NB4 (cell line): ENCODE results near the gene LRRC61.

ENCODE experiments used
- CTCF ChIP-seq: IDR thresholded peaks from one replicate; pipeline ENCODE4 v1.5.1; 2012; ENCODE audit warnings: low read depth, low read length
- MAX ChIP-seq: IDR thresholded peaks from 2 replicates; pipeline ENCODE4 v1.6.1; 2011; ENCODE audit warnings: low read depth, low read length
- POLR2A ChIP-seq: IDR thresholded peaks from 2 replicates; pipeline ENCODE4 v1.6.1; 2011; ENCODE audit warnings: mild to moderate bottlenecking; ENCODE audit not compliant: insufficient read length; ENCODE audit errors: extremely low read depth

GRCh38 chr7:150361402-150361801, 38.2 kb downstream of the LRRC61 start:
- no peak for TF ChIP-seq CTCF
- TF ChIP-seq POLR2A: no peak
- TF ChIP-seq MAX: no peak
